Mononuclear cell (primary cell): Measurements from ENCODE around the gene SLC16A8. TPM values are rescaled to one million over a fixed set of nuclear protein-coding genes. Genes with fewer than 3 reads are reported as not detected.

Experiments
- H3K27me3 ChIP-seq: 2 replicates; pipeline ENCODE4 v1.6.0; 2011; ENCODE audit warnings: low read length, control low read depth; ENCODE audit not compliant: insufficient read depth
- H3K4me1 ChIP-seq: 2 replicates; pipeline ENCODE4 v1.5.1; 2011; ENCODE audit warnings: mild to moderate bottlenecking, low read length, control low read depth; ENCODE audit not compliant: insufficient read depth
- H3K4me3 ChIP-seq: 2 replicates; pipeline ENCODE4 v1.5.1; 2011; ENCODE audit warnings: mild to moderate bottlenecking, low read length, moderate library complexity
- H3K9me3 ChIP-seq: 2 replicates; pipeline ENCODE4 v1.5.1; 2011; ENCODE audit warnings: low read depth, mild to moderate bottlenecking, control low read depth, low read length
- total RNA-seq: library from RNA; depleted of rRNA; stranded (reverse); fragments of >200 nt; gene quantifications from one replicate; pipeline ENCODE4 v1.2.3, GENCODE V29; 2012

The SLC16A8 gene
- total RNA-seq, 1 donor: not detected

DNA sequence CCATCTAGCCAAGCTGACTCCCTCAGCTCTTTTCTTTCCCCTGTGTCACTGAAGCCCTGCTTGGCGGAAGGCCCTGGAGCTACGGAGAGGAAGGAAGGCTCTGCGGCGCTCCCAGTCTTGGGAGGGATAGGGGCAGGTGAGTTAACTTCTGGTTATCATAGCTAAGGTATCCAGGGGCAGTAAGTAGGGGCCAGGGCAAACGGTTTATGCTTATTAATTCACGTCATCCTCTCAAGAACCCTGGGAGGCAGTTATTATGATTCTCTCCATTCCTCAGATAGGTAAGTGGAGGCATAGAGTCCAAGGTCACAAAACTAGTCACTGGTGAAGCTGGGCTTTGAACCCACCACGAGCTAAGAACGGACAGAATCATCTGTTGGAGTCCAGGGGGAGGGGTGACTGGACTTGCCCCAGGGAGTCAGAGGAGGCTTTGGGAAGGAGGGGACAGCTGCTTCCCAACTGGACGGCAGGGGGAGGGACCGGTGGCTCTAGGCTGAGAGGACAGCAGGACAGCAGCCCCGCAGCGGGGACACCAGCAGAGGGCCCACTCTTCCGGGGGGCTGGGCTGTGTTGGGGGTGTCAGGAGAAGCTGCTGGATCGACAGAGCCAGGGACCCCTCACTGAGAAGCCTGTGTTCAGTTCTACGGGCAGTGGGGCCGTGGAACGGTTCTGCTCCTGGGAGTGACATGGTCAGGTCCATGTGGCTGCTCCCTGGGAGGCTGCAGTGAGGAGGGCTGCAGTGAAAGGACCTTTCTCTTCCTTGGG lies 23.0 kb upstream of the SLC16A8 start:
- Histone ChIP-seq H3K4me1 (no peaks in the 10 kb centered on the region), H3K9me3 (no peaks in the 10 kb centered on the region), H3K4me3 (no peak overlapping the region), H3K27me3 (no peaks in the 10 kb centered on the region)

DNA sequence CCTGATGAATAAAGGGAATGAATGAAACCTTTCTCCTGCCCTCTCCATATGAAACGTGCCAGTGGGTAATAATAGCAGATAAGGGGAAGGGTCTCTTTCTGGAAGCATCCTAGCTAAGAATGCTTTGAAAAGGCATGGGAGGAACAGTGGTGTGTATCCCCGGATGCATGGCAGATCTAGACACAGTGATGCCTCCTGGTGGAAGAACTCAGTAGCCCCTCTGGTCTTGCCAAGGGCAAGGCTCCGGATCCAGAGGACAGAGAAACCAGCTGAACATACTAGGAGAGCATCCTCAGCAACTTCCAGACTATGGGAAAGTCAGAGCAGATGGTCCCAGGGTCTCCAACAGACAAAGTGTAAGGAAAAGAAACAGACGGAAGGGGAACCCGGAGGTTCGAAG lies 20.1 kb upstream of the SLC16A8 start:
- Histone ChIP-seq H3K9me3 (no peaks in the 10 kb centered on the region), H3K27me3 (no peaks in the 10 kb centered on the region), H3K4me3 (no peak overlapping the region), H3K4me1 (no peaks in the 10 kb centered on the region)

DNA sequence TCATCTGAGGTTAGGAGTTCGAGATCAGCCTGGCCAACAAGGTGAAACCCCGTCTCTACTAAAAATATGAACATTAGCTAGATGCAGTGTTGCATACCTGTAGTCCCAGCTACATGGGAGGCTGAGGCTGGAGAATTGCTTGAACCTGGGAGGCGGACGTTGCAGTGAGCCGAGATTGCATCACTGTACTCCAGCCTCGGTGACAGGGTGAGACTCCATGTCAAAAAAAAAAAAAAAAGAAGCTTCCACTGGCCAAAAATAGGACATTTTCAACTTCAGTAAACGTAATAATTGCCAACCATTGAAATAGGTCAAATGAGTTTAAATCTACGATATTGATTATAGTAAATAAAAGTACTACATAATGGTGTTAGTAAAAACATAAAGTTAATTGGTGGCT lies 19.7 kb upstream of the SLC16A8 start:
- H3K9me3 ChIP-seq: no peaks in the 10 kb centered on the region
- no peak overlapping the region for H3K4me3 ChIP-seq
- H3K27me3 ChIP-seq: no peaks in the 10 kb centered on the region
- H3K4me1 ChIP-seq: no peaks in the 10 kb centered on the region

- Histone ChIP-seq H3K9me3 (no peaks in the 10 kb centered on the region), H3K4me3 (no peak overlapping the region), H3K4me1 (no peaks in the 10 kb centered on the region), H3K27me3 (no peaks in the 10 kb centered on the region)
Measured at GRCh38 chr22:38098410-38099249, 14.6 kb upstream of the SLC16A8 start.

- Histone ChIP-seq H3K9me3 (no peaks in the 10 kb centered on the region), H3K4me1 (no peaks in the 10 kb centered on the region), H3K27me3 (no peaks in the 10 kb centered on the region), H3K4me3 (no peak overlapping the region)
Measured at GRCh38 chr22:38097557-38098409, 13.8 kb upstream of the SLC16A8 start.

DNA sequence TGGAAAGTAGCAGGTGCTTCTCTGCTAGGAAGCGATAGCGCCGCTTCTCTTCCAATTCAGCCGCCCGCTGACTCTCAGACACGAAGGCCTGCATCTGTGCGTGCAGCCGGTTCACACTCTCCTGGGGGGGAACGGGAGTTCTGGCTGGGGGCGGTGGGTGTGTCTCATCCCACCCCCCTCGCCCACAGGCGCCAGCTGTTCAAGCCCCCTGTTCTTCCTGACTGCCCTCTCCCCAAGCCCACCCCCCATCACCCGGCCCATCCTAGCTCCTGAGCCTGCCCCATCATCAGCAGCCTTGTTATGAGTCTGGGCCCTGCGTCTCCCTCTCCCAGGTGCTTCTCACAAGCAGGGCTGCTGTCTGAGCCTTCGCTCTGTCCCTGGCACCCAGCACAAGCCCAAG lies 13.1 kb upstream of the SLC16A8 start:
- H3K4me1 ChIP-seq: no peaks in the 10 kb centered on the region
- H3K4me3 ChIP-seq: no peak overlapping the region
- no peaks in the 10 kb centered on the region for H3K27me3 ChIP-seq
- H3K9me3 ChIP-seq: no peaks in the 10 kb centered on the region

DNA sequence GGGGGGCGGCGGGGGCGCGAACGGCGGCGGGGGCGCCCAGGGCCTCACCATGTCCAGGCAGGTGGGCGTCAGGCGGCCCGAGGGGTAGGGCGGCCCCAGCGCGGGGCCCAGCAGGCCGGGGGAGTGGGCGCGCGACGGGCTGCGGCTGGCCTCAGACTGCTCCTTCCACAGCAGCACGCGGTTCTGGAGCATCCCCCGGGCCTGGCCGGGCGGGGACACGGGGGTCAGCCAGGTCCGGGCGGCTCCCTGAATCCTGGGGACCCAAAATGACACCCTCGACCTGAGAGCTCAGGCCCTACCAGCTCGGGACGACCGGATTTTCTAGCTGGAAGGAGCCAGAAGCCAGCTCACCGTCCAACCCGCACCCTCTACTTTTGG lies 5.5 kb upstream of the SLC16A8 start:
- Histone ChIP-seq H3K4me3 (no peak overlapping the region), H3K4me1 (no peaks in the 10 kb centered on the region), H3K9me3 (no peaks in the 10 kb centered on the region), H3K27me3 (no peaks in the 10 kb centered on the region)

GRCh38 chr22:38088629-38089473 lies 4.9 kb upstream of the SLC16A8 start:
- Histone ChIP-seq H3K27me3 (no peaks in the 10 kb centered on the region), H3K4me1 (no peaks in the 10 kb centered on the region), H3K9me3 (no peaks in the 10 kb centered on the region), H3K4me3 (no peak overlapping the region)

- Histone ChIP-seq H3K27me3 (peaks cover 5% of the 10 kb centered on the region), H3K9me3 (no peaks in the 10 kb centered on the region), H3K4me3 (no peak overlapping the region), H3K4me1 (no peaks in the 10 kb centered on the region)
Measured at GRCh38 chr22:38087855-38088254, 3.9 kb upstream of the SLC16A8 start.

- Histone ChIP-seq H3K27me3 (peaks cover 12% of the 10 kb centered on the region), H3K4me1 (peaks cover 4% of the 10 kb centered on the region), H3K4me3 (no peak overlapping the region), H3K9me3 (no peaks in the 10 kb centered on the region)
Measured at GRCh38 chr22:38086942-38087341, 3.0 kb upstream of the SLC16A8 start.

DNA sequence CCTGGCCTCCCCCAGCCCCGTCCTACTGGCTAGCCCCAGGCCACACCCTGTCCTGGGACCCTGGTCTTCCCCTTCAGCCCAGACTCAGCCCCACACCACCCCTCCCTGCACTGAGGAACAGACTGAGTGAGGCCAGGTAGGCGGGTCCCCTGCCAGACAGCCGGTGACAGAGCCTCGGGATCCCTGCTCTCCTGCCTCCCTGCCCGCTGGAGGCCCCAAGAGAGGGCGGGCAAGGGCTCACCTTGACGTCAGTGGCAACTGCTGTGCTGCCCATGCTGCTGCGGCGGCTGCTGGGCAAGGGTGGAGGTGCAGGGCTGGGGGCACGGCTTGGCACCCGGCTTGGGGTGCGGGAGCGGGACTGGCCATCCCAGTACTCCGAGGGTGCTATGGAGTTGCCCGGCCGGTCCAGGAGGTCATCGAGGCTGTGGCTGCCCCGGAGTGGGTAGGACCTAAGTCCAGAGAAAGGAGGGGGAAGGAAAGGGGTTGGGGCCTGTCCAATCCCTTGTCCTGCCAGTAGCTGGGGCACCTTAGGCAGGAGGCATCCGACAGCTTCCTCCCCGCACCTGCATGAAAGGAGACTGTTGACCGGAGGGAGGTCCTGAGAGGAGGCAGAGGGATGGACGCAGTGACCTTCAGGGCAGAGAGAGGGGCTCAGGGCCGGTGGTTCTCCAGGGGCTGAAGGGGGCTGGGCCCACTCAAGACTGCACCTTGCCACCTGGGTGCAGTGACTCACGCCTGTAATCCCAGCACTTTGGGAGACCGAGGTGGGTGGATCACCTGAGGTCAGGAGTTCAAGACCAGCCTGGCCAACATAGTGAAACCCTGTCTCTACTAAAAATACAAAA lies 2.2 kb upstream of the SLC16A8 start:
- Histone ChIP-seq H3K4me1 (peaks cover 11% of the 10 kb centered on the region), H3K27me3 (peaks cover 17% of the 10 kb centered on the region), H3K9me3 (no peaks in the 10 kb centered on the region), H3K4me3 (no peak overlapping the region)

DNA sequence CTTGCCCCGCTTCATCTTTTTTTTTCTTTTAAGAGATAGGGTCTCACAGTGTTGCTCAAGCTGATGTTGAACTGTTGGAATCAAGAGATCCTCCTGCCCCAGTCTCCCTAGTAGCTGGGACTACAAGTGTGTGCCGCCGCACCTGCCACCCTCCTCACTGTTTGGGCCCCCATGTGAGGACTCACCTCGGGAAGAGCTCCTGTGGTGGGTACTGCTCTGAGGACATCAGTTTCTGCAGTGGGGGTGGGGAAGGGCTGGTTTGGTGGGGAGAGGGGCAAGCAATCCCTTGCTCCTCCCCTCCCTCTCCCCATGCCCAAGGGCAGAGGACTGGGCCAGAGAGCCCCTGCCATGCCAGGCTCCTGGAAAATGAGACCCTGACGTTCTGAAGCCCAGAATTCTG lies 1.5 kb upstream of the SLC16A8 start:
- no peaks in the 10 kb centered on the region for H3K9me3 ChIP-seq
- peaks cover 23% of the 10 kb centered on the region for H3K27me3 ChIP-seq
- H3K4me1 ChIP-seq: peaks cover 11% of the 10 kb centered on the region
- H3K4me3 ChIP-seq: no peak overlapping the region

DNA sequence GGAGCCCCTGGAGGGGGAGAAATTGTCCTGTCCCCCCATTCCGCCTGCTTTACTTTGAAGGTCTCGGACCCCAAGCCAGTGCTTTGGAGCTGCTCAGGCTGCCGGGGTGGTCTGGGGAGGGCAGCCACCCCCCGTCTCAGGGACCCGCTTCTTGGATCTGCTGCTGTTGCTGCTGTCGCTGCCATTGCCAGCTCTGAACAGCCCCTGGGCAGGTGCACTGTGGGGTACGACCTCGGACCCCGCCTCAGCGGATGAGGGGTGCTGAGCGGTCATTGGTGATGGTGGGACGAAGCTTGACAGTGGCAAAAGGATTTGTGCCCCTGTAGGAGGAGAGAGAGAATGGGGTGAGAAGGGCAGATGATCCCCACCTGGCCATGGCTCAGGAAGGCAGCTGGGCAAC lies 1.1 kb upstream of the SLC16A8 start:
- Histone ChIP-seq H3K9me3 (no peaks in the 10 kb centered on the region), H3K4me3 (no peak overlapping the region), H3K27me3 (peaks cover 27% of the 10 kb centered on the region), H3K4me1 (peaks cover 11% of the 10 kb centered on the region)
